Activated CD8-positive, alpha-beta memory T cell treated with anti-CD3 and anti-CD28 coated beads, Interleukin-2, amount 50 U/mL, for 24 hours (primary cell): ENCODE measurements around the gene ANXA11.

Experiments used
- DNase-seq: peaks from one replicate; pipeline ENCODE4 v3.0.0-alpha.2; 2020; ENCODE audit errors: extremely low read depth

Gene ANXA11

GRCh38 chr10:80165173-80165572 lies 40.2 kb downstream of the ANXA11 start:
- no peak for DNase-seq

GRCh38 chr10:80164596-80164995 lies 40.7 kb downstream of the ANXA11 start:
- no peak for DNase-seq

GRCh38 chr10:80163741-80164341 lies 41.5 kb downstream of the ANXA11 start:
- no peak for DNase-seq

- DNase-seq: no peak
Observed at GRCh38 chr10:80161321-80162083, 43.8 kb downstream of the ANXA11 start.

GRCh38 chr10:80160361-80161320 lies 44.7 kb downstream of the ANXA11 start:
- DNase-seq: no peak

GRCh38 chr10:80159166-80159873 lies 46.0 kb downstream of the ANXA11 start:
- DNase-seq: no peak

GRCh38 chr10:80158598-80159127 lies 46.7 kb downstream of the ANXA11 start:
- no peak for DNase-seq

- DNase-seq: no peak
Observed at GRCh38 chr10:80158126-80158525, 47.2 kb downstream of the ANXA11 start.

GRCh38 chr10:80157561-80157960 lies 47.8 kb downstream of the ANXA11 start:
- DNase-seq: no peak

GRCh38 chr10:80156216-80156615 lies 49.1 kb downstream of the ANXA11 start:
- no peak for DNase-seq

GRCh38 chr10:80155696-80156215 lies 49.6 kb downstream of the ANXA11 start:
- DNase-seq: no peak

- DNase-seq: no peak
Observed at GRCh38 chr10:80154978-80155695, 50.2 kb downstream of the ANXA11 start.

- no peak for DNase-seq
Observed at GRCh38 chr10:80154626-80154977, 50.7 kb downstream of the ANXA11 start.

- DNase-seq: no peak
Observed at GRCh38 chr10:80153460-80153859, 51.9 kb downstream of the ANXA11 start.

- DNase-seq: no peak
Observed at GRCh38 chr10:80152820-80153219, 52.5 kb downstream of the ANXA11 start.

- DNase-seq: no peak
Observed at GRCh38 chr10:80150172-80150571, 55.2 kb downstream of the ANXA11 start.

- no peak for DNase-seq
Observed at GRCh38 chr10:80149123-80149522, 56.2 kb downstream of the ANXA11 start.

- DNase-seq: no peak
Observed at GRCh38 chr10:80148166-80148805, 57.1 kb downstream of the ANXA11 start.

GRCh38 chr10:80146918-80147317 lies 58.4 kb downstream of the ANXA11 start:
- DNase-seq: no peak
